ENCODE results near the gene CEP128.

- TF ChIP-seq POLR2A (IDR thresholded peaks at IDR 0.05) = no peak
- TF ChIP-seq POLR2AphosphoS5 (IDR thresholded peaks at IDR 0.05) = no peak
- TF ChIP-seq CTCF (IDR thresholded peaks at IDR 0.05) = no peak
These were observed 242.6 kb downstream of the CEP128 start for GRCh38 chr14:80698974-80699373.

Measured in transverse colon (tissue), 4 donors.